Stimulated activated CD8-positive, alpha-beta memory T cell treated with anti-CD3 and anti-CD28 coated beads, Interleukin-4, amount 100 ng/mL, for 4 hours (primary cell): ENCODE measurements around the gene CDCA4.

Experiments
- DNase-seq, 2 donors: peaks; one replicate each; pipeline ENCODE4 v3.0.0-alpha.2; 2020; ENCODE audit warnings: low read depth in 2 of 2, low spot score in 1 of 2

CDCA4 gene

GRCh38 chr14:104976198-104977007 is 44.5 kb downstream of the CDCA4 start:
- peak; percentile 61 to 79 for DNase-seq

GRCh38 chr14:104975481-104976197 is 45.2 kb downstream of the CDCA4 start:
- DNase-seq = no peak

GRCh38 chr14:104974665-104975390 is 46.1 kb downstream of the CDCA4 start:
- DNase-seq = no peak

GRCh38 chr14:104974146-104974541 is 46.7 kb downstream of the CDCA4 start:
- no peak for DNase-seq

GRCh38 chr14:104973385-104974145 is 47.3 kb downstream of the CDCA4 start:
- no peak for DNase-seq

GRCh38 chr14:104973135-104973384 is 47.8 kb downstream of the CDCA4 start:
- no peak for DNase-seq

- DNase-seq = no peak
These were observed 48.4 kb downstream of the CDCA4 start for GRCh38 chr14:104972301-104973134.

- no peak for DNase-seq
These were observed 49.2 kb downstream of the CDCA4 start for GRCh38 chr14:104971447-104972240.

- no peak for DNase-seq
These were observed 50.4 kb downstream of the CDCA4 start for GRCh38 chr14:104970231-104971068.

GRCh38 chr14:104969741-104970230 is 51.1 kb downstream of the CDCA4 start:
- no peak for DNase-seq

GRCh38 chr14:104968541-104969401 is 52.1 kb downstream of the CDCA4 start:
- DNase-seq = no peak

- DNase-seq = no peak
These were observed 52.7 kb downstream of the CDCA4 start for GRCh38 chr14:104968153-104968527.

GRCh38 chr14:104967386-104968152 is 53.3 kb downstream of the CDCA4 start:
- no peak for DNase-seq

- DNase-seq = no peak
These were observed 53.9 kb downstream of the CDCA4 start for GRCh38 chr14:104966981-104967385.

GRCh38 chr14:104966261-104966865 is 54.5 kb downstream of the CDCA4 start:
- DNase-seq = no peak

- DNase-seq = no peak
These were observed 55.2 kb downstream of the CDCA4 start for GRCh38 chr14:104965561-104966231.
